HUDEP-2 (cell line): ENCODE measurements around the gene FBXL17.

Experiments used
- DNase-seq, 76 experiments: peaks; one replicate each; lab custom pipeline; 2025; ENCODE audit not compliant: unreplicated experiment in 76 of 76; lab: John Stamatoyannopoulos, UW

The FBXL17 gene

DNA sequence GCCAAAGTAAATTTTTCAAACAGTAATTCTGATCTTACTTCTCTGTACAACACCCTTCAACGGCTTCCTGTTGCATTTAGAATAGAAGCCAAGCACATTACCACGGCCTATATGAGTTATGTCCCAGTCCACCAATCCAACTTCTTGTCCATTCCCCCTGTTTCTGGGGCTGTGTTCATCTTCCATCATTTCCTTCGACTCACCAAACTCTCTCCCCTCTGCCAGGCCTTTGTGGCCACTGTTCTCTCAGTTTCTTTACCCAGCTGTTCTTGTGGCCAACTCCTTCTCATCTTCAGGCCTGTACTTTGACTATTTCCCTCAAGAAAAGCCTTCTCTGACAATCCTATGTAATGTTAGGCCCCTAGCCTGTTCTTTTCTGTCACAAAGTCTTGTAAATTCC lies 451.8 kb downstream of the FBXL17 start:
- no peak for DNase-seq

DNA sequence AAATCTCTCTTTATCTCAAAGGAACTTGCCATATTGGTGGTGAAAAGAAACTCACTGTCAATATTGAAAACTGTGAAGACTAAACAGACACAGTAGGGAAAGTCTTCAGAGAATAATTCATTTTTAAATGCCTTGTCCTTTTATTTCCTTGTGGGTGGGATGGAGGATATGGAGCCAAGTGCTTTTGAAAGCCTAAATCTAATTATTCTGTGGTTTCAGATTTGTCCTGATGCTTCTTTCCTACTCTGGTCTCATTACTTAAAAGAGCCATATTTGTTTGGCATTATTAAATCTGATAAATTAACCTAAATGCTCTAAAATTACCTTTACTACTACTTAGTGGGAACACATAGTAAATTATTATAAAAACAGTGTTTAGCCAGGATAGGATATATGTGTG lies 452.8 kb downstream of the FBXL17 start:
- DNase-seq: no peak

DNA sequence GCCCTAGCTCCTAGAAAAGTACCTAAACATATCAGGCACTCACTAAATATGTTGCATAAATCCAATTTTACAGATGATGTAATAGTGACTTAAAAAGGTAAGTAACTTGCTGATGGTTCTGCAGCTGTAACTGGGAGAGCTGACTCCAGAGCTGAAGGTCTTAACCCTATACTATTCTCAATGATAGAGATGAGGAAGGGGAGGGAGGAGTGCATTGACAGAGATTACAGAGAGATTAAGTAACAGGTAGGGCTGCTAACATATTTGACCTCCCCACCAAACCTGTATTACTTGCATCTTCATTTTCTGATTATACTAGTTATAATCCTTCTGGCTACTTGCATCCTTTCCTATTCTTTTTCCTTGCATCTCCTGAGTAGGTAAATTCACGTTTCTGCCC lies 455.8 kb downstream of the FBXL17 start:
- no peak for DNase-seq

DNA sequence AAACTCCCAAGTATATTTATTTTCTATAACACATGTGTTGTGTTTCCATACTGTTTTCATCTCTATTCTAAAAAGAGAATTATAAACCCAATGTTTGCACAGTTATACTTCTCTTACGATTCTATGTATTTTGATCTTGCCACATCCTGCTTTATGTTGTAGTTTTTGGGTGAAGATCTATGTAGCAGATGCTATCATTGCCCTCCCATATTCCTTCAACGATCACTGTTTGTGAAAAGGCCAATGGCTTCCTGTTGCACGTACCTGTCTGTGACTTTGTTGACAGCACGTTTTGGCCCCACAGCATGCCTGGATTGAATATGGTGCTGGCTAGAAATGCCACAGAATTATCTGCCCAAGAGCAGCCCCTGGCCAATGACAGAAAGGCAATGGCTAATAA lies 456.7 kb downstream of the FBXL17 start:
- DNase-seq: no peak

DNA sequence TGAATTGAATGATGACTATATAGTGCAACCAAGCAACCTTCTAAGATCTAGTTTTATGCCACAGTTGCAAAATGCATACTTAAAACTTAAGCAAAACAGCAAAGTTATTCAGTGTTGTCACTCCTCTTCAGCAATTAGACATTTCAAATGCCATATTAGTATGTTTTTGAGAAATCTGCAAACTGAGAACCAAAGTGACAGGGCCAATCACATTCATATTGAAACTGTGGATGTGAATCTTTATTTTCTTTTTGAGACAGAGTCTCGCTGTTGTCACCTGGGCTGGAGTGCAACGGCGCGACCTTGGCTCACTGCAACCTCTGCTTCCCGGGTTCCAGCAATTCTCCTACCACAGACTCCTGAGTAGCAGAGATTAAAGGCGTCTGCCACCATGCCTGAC lies 461.9 kb downstream of the FBXL17 start:
- no peak for DNase-seq

DNA sequence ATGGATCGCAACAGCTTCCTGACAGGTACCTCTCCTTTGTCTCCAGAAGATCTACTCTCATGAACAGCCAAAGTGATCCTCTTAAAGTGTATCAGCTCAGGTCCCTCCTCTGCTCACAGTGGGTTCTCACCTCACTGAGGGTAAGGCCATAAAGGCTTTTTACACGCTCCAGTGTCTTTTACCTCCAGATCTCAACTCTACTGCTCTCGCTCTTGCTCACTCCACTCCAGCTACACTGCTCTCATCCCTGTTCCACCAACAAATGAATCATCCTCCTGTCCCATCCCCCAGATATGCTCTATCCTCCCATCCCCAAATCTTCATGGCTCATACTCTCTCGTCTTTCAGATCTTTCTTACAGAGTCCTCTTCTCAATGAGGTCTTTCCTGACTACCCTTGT lies 462.5 kb downstream of the FBXL17 start:
- no peak for DNase-seq

DNA sequence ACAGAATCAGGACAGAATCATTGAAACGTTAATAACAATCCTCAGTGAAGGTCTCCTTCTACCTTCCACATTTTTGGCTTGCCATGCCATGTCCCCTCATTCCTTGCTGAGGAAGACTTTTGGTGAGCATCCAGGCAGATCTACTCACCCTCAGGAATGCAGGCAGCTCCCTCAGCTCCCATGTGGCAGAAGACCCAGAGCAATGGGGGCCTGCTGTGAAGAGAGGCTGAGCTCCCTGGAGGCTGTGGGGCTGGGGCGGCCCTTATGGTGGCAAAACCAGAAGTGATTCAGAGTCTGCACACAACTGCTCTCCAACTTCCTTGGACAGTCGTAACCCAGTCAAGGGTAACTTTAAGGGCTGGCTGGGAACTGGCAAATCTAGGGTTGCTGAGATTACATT lies 463.9 kb downstream of the FBXL17 start:
- no peak for DNase-seq

DNA sequence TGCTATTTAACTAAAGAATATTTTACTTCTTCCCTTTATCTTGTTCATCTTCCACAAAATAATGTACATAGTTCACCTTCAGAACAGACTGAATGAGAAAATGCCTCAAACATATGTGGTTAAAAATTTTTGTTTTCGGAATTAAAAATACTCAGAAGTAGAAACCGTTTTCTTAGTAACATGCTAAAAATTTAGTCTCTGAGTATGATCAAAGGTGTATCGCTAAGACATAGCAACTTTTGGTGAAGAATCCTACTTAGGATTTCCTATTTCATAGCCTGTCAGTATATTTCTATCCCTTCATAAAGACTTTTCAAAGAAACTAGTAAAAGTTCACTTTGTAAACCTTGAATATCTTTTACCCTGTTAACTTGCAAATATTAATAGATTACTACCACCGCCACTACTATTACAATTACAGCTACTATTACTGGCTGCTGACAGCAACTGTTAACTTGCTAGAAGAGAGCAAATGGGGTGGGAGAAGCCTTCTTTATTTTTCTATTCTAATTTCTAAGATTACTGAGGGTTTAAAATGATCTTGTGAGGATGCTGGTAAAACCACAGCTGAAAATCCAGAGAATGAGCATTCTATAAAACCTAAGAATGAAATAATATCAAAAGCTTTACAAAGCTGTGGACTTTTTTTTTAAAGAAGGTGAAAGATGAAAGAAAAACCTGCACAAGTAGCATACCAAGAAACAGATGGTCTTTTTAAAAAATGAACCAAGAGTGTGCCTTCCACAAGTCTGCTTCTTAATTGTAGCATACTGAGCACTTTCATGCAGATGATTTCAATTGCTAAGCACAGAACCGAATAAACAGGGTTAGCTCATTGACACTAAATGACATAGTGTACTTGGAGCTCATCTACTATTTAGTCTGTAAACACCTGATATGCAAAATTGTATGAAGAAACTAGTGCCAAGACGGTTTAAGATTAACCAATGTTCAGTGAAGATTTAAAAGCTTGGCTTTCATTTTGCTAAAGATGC lies 464.9 kb downstream of the FBXL17 start:
- no peak for DNase-seq

DNA sequence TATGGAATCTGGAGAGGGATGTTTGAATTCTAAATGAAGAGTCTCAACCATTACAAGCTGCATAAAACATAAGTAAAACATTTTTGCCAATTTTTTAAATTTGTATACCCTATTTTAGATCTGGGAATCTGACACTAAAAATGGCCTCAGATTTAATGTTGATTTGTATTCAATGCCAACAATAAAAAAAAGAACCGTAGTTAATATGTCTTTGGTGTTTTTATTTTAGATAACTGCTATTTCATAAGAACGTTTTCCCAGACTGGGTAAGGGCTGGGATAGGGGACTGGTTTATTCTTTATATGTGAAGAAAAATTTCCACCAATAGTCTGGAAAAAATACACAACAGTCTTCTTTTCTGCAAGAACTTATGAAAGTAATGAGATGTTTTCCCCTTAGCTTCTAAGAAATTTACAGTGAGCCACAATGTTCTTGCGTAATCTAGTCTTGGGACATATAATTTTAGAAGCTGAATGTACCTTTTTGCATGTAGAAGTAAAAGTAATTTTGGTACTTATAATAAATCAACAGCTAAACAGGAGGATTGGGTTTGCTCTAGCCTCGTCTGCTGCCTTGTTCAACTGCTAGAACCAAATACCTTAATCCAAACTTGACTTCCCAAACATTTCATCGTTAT lies 466.6 kb downstream of the FBXL17 start:
- no peak for DNase-seq

DNA sequence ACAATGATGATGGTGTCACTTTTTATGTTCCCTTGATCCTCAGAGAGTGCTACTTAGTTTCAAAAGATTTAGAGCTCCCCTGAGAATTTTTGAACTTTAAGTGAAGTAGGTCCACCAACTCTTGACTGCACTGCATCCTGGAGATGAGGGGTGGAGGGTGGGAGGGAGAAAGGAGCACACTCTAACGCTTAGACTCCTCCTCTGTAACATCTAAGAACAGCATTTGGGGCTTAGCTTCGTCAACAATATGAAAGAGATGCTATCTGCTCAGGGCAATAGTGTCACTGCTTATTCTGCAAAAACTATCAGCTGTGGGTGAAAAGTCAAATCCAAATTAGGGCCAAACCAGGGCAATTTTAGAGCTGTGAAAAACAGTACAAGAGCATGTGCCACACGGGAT lies 468.4 kb downstream of the FBXL17 start:
- no peak for DNase-seq

DNA sequence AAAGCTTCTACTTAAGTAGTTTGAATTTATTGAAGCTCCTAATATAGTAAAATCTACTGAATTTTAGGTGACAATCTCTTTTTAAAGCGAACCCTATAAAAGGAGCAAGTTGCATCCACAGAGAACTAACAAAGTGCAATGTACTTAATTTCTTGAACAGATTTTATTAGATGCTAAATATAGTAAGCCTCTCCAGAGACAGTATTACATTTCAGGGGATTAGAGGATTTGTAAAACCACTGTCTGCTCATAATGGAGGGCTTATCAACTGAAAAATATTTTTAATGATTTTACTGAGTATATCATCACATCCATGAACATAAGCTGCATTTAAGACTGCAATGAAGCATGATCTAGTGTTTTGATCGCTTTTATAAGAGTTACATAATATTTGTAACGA lies 481.2 kb downstream of the FBXL17 start:
- no peak for DNase-seq

DNA sequence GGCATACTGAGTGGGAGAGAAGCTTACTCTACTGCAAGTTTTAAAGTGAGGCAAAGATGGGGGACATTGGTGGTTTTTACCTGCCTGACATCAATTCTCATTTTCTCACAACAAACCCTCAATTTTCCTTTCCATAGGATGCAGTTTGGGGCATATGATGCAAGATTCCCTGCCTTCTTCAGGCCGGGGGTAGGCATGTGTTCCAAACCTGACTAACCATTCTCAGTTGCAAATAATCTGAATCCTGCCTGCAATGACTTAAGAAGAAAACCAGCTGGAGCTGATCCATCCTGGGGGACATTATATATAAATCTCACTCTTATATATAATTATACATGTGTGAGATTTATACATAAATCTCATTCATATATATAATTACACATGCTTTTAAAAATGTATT lies 487.5 kb downstream of the FBXL17 start:
- no peak for DNase-seq

DNA sequence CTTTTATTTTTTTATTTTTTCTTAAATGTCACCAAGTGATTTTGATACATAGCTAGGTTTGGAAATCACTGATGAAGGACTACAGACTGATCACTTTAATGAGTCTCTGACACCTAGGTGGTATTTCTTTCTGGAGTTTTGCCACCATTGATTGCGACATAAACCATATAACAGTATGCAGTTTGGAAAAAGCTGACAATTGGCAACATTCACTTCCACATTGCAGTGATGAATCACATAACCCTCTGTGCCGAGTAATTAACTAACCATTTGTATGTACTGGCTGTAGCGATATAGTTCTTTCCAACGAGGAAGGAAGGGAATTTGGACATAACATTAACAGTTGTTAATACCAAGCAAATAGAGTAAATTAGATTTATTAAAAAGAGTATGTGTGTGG lies 488.3 kb downstream of the FBXL17 start:
- DNase-seq: no peak

DNA sequence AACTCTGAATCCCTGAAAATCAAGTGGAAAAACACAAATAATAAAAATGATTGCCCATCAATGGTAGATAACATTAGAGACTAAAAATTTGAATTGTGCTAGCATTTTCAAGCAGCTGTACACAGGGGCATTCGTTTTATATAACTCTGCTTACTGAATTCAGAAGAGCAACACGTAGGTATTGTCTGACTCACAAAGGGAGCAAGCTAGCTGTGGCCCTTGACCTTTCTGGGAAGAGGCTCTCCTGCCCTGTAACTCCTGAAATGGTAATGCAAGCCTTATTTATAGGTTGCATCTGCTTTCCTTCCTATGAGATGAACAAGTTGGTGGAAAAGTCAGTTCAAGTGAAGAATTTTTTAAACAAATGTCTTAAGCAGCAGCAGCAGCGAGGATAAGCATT lies 492.5 kb downstream of the FBXL17 start:
- no peak for DNase-seq

DNA sequence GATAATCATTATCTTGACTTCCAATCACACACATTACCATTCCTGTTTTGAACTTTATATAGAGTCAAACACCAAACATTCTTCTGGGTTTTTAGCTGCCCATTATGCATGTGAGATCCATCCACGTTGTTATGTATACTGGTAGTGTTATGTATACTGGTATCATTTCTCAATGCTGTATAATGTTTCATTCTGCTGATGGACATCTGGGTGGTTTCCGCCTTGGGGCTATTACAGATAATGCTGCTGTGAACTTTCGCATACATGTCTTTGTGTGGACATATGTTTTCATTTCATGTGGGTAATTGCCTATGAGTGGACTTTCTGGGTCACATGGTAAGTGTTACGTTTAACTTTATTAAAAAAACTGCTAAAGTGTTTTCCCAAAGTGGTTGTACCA lies 493.4 kb downstream of the FBXL17 start:
- DNase-seq: no peak

DNA sequence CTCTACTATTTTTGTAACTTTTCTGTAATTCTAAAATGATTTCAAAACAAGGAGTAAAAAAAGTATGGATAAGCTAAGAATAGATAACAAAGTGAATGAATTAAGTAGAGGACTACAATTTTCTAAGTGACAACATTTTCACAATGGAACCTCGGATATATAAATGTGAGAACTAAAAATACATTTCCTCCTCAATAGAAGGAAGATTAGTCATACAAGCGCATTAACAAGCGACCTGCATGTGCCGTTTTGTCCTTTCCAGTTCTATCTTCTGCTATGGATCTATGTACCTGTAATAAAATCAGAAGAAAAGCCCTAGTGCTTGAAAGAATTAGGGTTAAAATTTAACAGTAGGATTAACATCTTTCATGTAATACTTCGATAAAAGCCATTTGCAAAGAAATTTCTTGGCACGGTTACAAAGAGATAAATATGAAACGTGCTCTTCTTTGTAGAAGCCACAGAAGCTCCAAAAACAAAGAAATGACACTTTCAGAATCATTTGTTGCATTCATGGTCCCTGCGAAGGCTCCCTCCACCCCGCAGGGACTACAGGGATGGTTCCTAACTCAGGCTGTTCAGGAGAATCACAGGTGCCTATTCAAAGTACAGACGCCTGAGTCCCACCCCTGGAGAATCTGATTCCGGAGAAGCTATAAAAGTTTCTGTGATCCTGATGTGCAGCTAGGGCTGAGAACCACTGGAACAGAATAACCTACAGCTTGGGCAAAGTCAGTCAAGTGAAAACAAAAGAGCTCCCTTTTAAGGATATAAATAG lies 494.5 kb downstream of the FBXL17 start:
- DNase-seq: no peak

DNA sequence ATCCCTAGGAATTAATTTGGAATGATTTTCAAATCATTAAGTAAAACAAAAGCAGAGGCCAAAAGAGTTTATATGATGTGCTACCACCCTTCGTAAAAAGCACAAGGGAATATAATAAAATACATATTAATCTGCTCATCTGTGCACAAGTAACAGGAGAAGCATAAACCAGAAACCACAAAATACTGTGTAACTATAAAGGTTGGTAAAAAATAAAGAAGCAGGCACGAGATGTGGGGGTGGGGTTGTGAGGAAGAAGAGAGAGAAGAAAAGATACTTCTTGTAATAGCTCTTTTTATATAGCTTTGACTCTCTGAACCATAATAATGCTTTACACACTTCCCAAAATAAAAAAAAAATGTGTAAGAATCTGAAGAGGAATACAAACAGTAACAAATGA lies 496.3 kb downstream of the FBXL17 start:
- DNase-seq: no peak

DNA sequence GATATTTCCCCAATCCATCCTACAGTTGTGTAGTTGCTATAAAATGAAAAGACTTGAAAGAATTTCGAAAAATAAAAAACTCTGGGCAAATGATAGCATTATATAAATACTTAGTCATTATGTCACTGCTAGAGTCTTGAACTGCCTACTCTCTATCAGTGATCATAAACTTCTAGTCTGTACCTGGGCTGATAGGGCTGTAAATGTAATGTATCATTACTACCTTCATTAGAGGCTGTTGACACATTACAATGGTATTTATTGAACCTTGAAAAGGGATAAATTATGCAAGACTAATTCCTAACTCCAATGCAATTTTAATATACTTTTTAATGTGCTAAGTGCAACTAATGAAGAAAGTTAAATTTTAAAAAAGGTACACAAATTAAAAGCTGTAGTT lies 497.0 kb downstream of the FBXL17 start:
- DNase-seq: no peak

DNA sequence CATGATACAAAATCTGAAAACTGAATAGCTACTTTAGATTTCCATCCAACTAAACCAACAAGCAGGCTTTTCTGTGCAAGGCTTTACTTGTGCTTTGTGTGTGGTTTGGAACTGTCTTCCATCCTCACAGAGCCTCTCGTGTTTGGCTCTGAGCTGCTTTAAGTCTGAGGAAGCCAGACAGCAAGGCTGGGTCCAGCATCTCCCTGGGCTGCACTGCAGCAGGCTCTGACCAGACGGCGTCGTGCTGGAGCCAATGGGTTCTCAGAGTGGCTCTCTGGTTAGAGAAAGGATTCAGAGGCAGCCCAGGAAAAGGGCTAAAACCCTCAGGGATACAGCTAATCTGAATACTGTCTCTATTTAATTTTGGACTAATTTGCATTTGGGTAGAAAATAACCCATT lies 503.2 kb downstream of the FBXL17 start:
- no peak for DNase-seq

DNA sequence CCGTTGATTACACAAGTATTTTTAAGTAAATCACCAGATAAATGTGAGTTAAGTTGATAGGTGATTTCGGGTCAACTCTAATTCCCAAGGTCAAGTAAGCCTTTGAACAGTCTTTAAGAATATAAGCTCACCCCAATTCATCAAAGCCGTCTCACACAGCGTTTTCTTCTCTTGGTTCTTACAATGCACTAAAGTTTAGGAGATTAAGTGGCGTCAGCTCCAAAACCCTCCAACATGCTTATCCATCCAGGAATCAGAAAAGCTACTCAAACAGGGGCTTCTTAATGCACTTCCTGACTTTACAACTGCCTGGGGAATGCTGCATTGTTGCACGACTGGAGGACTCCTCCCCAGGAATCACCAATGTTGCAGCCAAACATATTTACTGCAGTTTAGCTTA lies 505.0 kb downstream of the FBXL17 start:
- DNase-seq: no peak

DNA sequence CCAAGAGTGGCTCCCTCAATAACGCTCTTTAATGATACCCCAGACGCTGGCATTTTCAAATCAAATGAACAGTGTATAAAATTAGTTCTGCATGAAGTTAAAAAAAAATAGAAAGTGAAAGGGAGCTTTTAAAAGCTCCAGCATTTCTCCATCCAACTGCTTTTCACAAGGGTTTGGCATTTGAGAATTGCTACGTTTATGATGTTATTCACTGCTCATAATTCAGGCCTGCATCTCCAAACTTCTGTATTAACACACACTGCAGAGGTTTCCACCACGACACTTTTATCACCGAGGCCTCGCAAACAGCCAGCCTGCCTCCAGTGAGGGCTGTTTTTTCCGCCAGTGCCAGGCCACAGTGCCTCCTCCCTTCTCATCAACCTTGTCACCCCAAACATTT lies 505.6 kb downstream of the FBXL17 start:
- no peak for DNase-seq
